Parathyroid adenoma (tissue), 2 donors: ENCODE measurements around the gene TRMT1.

Experiments used
- H2AFZ ChIP-seq: fragments of 300-600 bp; sonication (generic); one replicate; pipeline ENCODE4 v1.7.0; 2017; ENCODE audit warnings: antibody characterized with exemption, mild to moderate bottlenecking
- H3K27ac ChIP-seq: fragments of 300-600 bp; sonication (generic); one replicate; pipeline ENCODE4 v1.7.0; 2017
- H3K27me3 ChIP-seq: fragments of 300-600 bp; sonication (generic); one replicate; pipeline ENCODE4 v1.7.0; 2017; ENCODE audit warnings: low read length; ENCODE audit not compliant: control insufficient read depth, insufficient read depth
- H3K36me3 ChIP-seq: fragments of 300-600 bp; sonication (generic); one replicate; pipeline ENCODE4 v1.7.0; 2017; ENCODE audit warnings: low read length; ENCODE audit not compliant: control insufficient read depth, insufficient read depth
- H3K4me1 ChIP-seq: fragments of 300-600 bp; sonication (generic); one replicate; pipeline ENCODE4 v1.7.0; 2017; ENCODE audit warnings: control low read depth
- H3K4me2 ChIP-seq: fragments of 300-600 bp; sonication (generic); one replicate; pipeline ENCODE4 v1.7.0; 2017; ENCODE audit warnings: low read length
- H3K4me3 ChIP-seq: fragments of 300-600 bp; sonication (generic); one replicate; pipeline ENCODE4 v1.7.0; 2017; ENCODE audit warnings: low read depth, low read length
- H3K79me2 ChIP-seq: fragments of 300-600 bp; sonication (generic); one replicate; pipeline ENCODE4 v1.7.0; 2017; ENCODE audit warnings: control low read depth
- H3K9ac ChIP-seq: fragments of 300-600 bp; sonication (generic); one replicate; pipeline ENCODE4 v1.7.0; 2017; ENCODE audit warnings: mild to moderate bottlenecking
- H3K9me3 ChIP-seq: fragments of 300-600 bp; sonication (generic); one replicate; pipeline ENCODE4 v1.7.0; 2017; ENCODE audit warnings: low read length; ENCODE audit not compliant: control insufficient read depth
- TF ChIP-seq, protein P1 (sequence below): fragments of 300-600 bp; sonication (generic); IDR thresholded peaks from one replicate; pipeline ENCODE4 v1.7.0; 2017; ENCODE audit warnings: antibody characterized with exemption, mild to moderate bottlenecking
- donor health status: primary hyperparathyroidism.

Gene TRMT1

GRCh38 chr19:13060233-13060963, 56.1 kb downstream of the TRMT1 start:
- H3K4me1 ChIP-seq, result no peaks in the 10 kb centered on the region
- no peaks in the 10 kb centered on the region for H3K9me3 ChIP-seq
- H3K27me3 ChIP-seq, result no peaks in the 10 kb centered on the region
- no peak overlapping the region for H3K27ac ChIP-seq
- peaks cover 16% of the 10 kb centered on the region for H3K79me2 ChIP-seq
- H3K36me3 ChIP-seq, result no peaks in the 10 kb centered on the region
- no peak overlapping the region for H3K4me2 ChIP-seq
- H3K9ac ChIP-seq, result no peak overlapping the region
- TF ChIP-seq, protein P1, sequence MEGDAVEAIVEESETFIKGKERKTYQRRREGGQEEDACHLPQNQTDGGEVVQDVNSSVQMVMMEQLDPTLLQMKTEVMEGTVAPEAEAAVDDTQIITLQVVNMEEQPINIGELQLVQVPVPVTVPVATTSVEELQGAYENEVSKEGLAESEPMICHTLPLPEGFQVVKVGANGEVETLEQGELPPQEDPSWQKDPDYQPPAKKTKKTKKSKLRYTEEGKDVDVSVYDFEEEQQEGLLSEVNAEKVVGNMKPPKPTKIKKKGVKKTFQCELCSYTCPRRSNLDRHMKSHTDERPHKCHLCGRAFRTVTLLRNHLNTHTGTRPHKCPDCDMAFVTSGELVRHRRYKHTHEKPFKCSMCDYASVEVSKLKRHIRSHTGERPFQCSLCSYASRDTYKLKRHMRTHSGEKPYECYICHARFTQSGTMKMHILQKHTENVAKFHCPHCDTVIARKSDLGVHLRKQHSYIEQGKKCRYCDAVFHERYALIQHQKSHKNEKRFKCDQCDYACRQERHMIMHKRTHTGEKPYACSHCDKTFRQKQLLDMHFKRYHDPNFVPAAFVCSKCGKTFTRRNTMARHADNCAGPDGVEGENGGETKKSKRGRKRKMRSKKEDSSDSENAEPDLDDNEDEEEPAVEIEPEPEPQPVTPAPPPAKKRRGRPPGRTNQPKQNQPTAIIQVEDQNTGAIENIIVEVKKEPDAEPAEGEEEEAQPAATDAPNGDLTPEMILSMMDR, result no peak
- no peak overlapping the region for H3K4me3 ChIP-seq
- no peak overlapping the region for H2AFZ ChIP-seq

GRCh38 chr19:13058951-13059660, 57.4 kb downstream of the TRMT1 start:
- Histone ChIP-seq H3K27ac (no peak overlapping the region), H3K4me2 (no peak overlapping the region), H2AFZ (no peak overlapping the region), H3K36me3 (no peaks in the 10 kb centered on the region), H3K4me3 (no peak overlapping the region), H3K79me2 (peaks cover 10% of the 10 kb centered on the region), H3K4me1 (no peaks in the 10 kb centered on the region), H3K9ac (no peak overlapping the region), H3K9me3 (no peaks in the 10 kb centered on the region), H3K27me3 (no peaks in the 10 kb centered on the region)
- TF ChIP-seq, protein P1, result no peak

DNA sequence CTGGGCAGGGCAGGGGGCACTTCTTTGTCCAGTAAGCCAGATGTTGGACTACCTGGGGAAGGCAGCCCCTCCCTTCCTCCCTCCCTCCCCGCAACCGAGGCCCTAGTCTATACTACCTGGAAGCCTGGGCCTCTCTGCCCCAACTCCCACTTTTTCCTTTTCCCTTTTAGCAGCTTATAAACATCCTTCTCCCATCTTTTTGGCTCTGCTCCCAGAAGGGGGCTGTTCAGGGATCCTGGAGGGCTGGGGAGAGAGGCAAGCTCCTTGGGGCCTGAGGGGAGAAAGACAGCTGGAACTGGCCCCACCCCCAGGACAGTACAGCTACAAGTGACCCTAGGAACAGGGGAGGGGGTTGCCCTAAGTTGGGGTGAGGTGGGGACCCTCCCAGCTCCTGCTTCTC, 58.8 kb downstream of the TRMT1 start:
- H3K4me3 ChIP-seq, result no peak overlapping the region
- no peak overlapping the region for H3K27ac ChIP-seq
- no peaks in the 10 kb centered on the region for H3K4me1 ChIP-seq
- no peaks in the 10 kb centered on the region for H3K9me3 ChIP-seq
- H3K79me2 ChIP-seq, result peaks cover 8% of the 10 kb centered on the region
- H3K9ac ChIP-seq, result no peak overlapping the region
- no peak overlapping the region for H2AFZ ChIP-seq
- H3K4me2 ChIP-seq, result no peak overlapping the region
- no peaks in the 10 kb centered on the region for H3K36me3 ChIP-seq
- TF ChIP-seq, protein P1, result no peak
- H3K27me3 ChIP-seq, result no peaks in the 10 kb centered on the region

- Histone ChIP-seq H3K4me2 (no peak overlapping the region), H3K27me3 (no peaks in the 10 kb centered on the region), H3K4me3 (no peak overlapping the region), H3K27ac (no peak overlapping the region), H3K36me3 (no peaks in the 10 kb centered on the region), H3K9ac (no peak overlapping the region), H3K4me1 (no peaks in the 10 kb centered on the region), H3K9me3 (no peaks in the 10 kb centered on the region), H2AFZ (no peak overlapping the region), H3K79me2 (peaks cover 2% of the 10 kb centered on the region)
- TF ChIP-seq, protein P1, result no peak
Observed at GRCh38 chr19:13057147-13057572, 59.4 kb downstream of the TRMT1 start.
